Measurements from ENCODE around the gene CTDP1. TPM values are rescaled to one million over a fixed set of nuclear protein-coding genes. Genes with fewer than 3 reads are reported as not detected.

The CTDP1 gene
- total and polyA plus RNA-seq, 4 donors = 7.0 to 19.8 (median 16.7) TPM

- WGBS, 2 donors = 90% methylated on average over 20 of the region's 20 CpGs
- no peak overlapping the region for H3K4me3 ChIP-seq (ENCODE audit: low read length in 2 of 2)
- no peak for ATAC-seq (ENCODE audit: low FRiP score)
- no peaks in the 10 kb centered on the region for H3K27me3 ChIP-seq (ENCODE audit: control insufficient read depth in 1 of 2, insufficient read depth in 2 of 2, low read length in 1 of 2)
- intact Hi-C loops (cut with DNase I) = no loop called here
- no peaks in the 10 kb centered on the region for H3K9me3 ChIP-seq (ENCODE audit: control insufficient read depth, low read length)
- peaks cover 5 to 8% of the 10 kb centered on the region in 2 donors for H3K36me3 ChIP-seq (ENCODE audit: control insufficient read depth in 1 of 2, insufficient read depth in 2 of 2, low read length in 1 of 2)
- H3K27ac ChIP-seq (ENCODE audit: low read depth in 1 of 2, low read length in 2 of 2) = no peak overlapping the region
- no peaks in the 10 kb centered on the region for H3K4me1 ChIP-seq (ENCODE audit: control insufficient read depth in 1 of 2, insufficient read depth in 2 of 2, low read length in 2 of 2)
- no peak for DNase-seq
These were observed 32.7 kb downstream of the CTDP1 start for GRCh38 chr18:79712206-79712857.

DNA sequence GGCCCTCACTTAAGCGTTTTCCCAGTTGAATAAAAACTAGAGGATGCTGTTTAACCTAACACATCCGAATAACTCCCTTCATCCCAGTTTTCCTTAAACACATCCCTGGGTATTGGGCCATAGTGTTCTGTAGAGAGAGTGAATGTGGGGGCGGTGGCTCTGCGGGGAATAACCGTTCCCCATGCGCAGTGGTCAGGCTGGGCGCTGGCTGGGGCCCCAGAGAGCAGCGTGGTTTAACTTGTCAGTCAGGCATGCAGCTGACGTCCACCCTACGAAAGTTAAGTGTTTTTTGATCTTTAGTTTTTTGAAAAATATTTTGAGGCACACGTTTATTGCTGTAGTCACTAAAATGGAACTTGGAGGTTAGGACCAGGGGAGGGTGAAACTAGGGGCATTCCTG, 33.7 kb downstream of the CTDP1 start:
- WGBS, 2 donors = 94 to 95% methylated on average over 11 of the region's 11 CpGs
- Histone ChIP-seq H3K27me3 (ENCODE audit: control insufficient read depth in 1 of 2, insufficient read depth in 2 of 2, low read length in 1 of 2) (no peaks in the 10 kb centered on the region), H3K4me3 (ENCODE audit: low read length in 2 of 2) (no peak overlapping the region), H3K9me3 (ENCODE audit: control insufficient read depth, low read length) (no peaks in the 10 kb centered on the region), H3K36me3 (ENCODE audit: control insufficient read depth in 1 of 2, insufficient read depth in 2 of 2, low read length in 1 of 2) (peaks cover 5 to 10% of the 10 kb centered on the region in 2 donors), H3K4me1 (ENCODE audit: control insufficient read depth in 1 of 2, insufficient read depth in 2 of 2, low read length in 2 of 2) (no peaks in the 10 kb centered on the region), H3K27ac (ENCODE audit: low read depth in 1 of 2, low read length in 2 of 2) (no peak overlapping the region)
- ATAC-seq (ENCODE audit: low FRiP score) (no peak), DNase-seq (no peak)
- intact Hi-C loops (cut with DNase I) = no loop called here

- ATAC-seq (ENCODE audit: low FRiP score) = no peak
- Histone ChIP-seq H3K27me3 (ENCODE audit: control insufficient read depth in 1 of 2, insufficient read depth in 2 of 2, low read length in 1 of 2) (no peaks in the 10 kb centered on the region), H3K4me1 (ENCODE audit: control insufficient read depth in 1 of 2, insufficient read depth in 2 of 2, low read length in 2 of 2) (no peaks in the 10 kb centered on the region), H3K4me3 (ENCODE audit: low read length in 2 of 2) (no peak overlapping the region), H3K36me3 (ENCODE audit: control insufficient read depth in 1 of 2, insufficient read depth in 2 of 2, low read length in 1 of 2) (peaks cover 5 to 10% of the 10 kb centered on the region in 2 donors), H3K9me3 (ENCODE audit: control insufficient read depth, low read length) (no peaks in the 10 kb centered on the region), H3K27ac (ENCODE audit: low read depth in 1 of 2, low read length in 2 of 2) (no peak overlapping the region)
- 90 to 93% methylated on average over 44 to 47 of the region's 47 CpGs for WGBS, 2 donors
- intact Hi-C loops (cut with DNase I) = no loop called here
- no peak for DNase-seq
These were observed 35.1 kb downstream of the CTDP1 start for GRCh38 chr18:79714531-79715240.

DNA sequence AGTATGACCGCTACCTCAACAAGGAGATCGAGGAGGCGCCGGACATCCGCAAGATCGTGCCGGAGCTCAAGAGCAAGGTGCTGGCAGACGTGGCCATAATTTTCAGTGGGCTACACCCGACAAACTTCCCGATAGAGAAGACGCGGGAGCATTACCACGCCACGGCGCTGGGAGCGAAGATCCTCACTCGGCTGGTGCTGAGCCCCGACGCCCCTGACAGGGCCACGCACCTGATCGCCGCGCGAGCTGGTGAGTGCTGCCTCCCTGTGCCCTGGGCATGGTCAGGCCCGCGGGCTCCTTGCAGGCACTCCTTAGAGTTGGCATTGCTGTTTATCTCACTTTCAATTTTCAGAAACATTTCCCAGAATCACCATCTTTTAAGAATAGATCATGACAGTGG, 35.7 kb downstream of the CTDP1 start:
- no peak overlapping the region for H3K4me3 ChIP-seq (ENCODE audit: low read length in 2 of 2)
- no peaks in the 10 kb centered on the region for H3K4me1 ChIP-seq (ENCODE audit: control insufficient read depth in 1 of 2, insufficient read depth in 2 of 2, low read length in 2 of 2)
- no peak overlapping the region for H3K27ac ChIP-seq (ENCODE audit: low read depth in 1 of 2, low read length in 2 of 2)
- ATAC-seq (ENCODE audit: low FRiP score) (no peak), DNase-seq (no peak)
- intact Hi-C loops (cut with DNase I) = no loop called here
- no peaks in the 10 kb centered on the region for H3K9me3 ChIP-seq (ENCODE audit: control insufficient read depth, low read length)
- peaks cover 5 to 10% of the 10 kb centered on the region in 2 donors for H3K36me3 ChIP-seq (ENCODE audit: control insufficient read depth in 1 of 2, insufficient read depth in 2 of 2, low read length in 1 of 2)
- H3K27me3 ChIP-seq (ENCODE audit: control insufficient read depth in 1 of 2, insufficient read depth in 2 of 2, low read length in 1 of 2) = no peaks in the 10 kb centered on the region
- WGBS, 2 donors = 96 to 97% methylated on average over 26 of the region's 26 CpGs

DNA sequence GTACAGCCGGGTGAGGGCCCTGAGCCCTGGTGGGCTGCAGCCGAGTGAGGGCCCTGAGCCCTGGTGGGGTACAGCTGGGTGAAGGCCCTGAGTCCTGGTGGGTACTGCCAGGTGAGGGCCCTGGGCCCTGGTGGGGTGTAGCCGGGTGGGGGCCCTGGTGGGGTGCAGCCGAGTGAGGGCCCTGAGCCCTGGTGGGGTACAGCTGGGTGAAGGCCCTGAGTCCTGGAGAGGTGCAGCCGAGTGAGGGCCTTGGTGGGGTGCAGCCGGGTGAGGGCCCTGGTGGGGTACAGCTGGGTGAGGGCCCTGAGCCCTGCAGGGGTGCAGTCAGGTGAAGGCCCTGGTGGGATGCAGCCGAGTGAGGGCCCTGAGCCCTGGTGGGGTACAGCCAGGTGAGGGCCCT, 37.5 kb downstream of the CTDP1 start:
- intact Hi-C loops (cut with DNase I) = no loop called here
- WGBS, 2 donors = 96 to 98% methylated on average over 7 of the region's 7 CpGs
- Histone ChIP-seq H3K4me1 (ENCODE audit: control insufficient read depth in 1 of 2, insufficient read depth in 2 of 2, low read length in 2 of 2) (no peaks in the 10 kb centered on the region), H3K9me3 (ENCODE audit: control insufficient read depth, low read length) (no peaks in the 10 kb centered on the region), H3K4me3 (ENCODE audit: low read length in 2 of 2) (no peak overlapping the region), H3K27ac (ENCODE audit: low read depth in 1 of 2, low read length in 2 of 2) (no peak overlapping the region), H3K36me3 (ENCODE audit: control insufficient read depth in 1 of 2, insufficient read depth in 2 of 2, low read length in 1 of 2) (peaks cover 5 to 10% of the 10 kb centered on the region in 2 donors), H3K27me3 (ENCODE audit: control insufficient read depth in 1 of 2, insufficient read depth in 2 of 2, low read length in 1 of 2) (no peaks in the 10 kb centered on the region)
- DNase-seq (no peak), ATAC-seq (ENCODE audit: low FRiP score) (no peak)

GRCh38 chr18:79717555-79718074, 38.0 kb downstream of the CTDP1 start:
- DNase-seq (no peak), ATAC-seq (ENCODE audit: low FRiP score) (peak; percentile 31)
- no peaks in the 10 kb centered on the region for H3K9me3 ChIP-seq (ENCODE audit: control insufficient read depth, low read length)
- H3K4me3 ChIP-seq (ENCODE audit: low read length in 2 of 2) = no peak overlapping the region
- WGBS, 2 donors = 96% methylated on average over 28 to 29 of the region's 29 CpGs
- H3K36me3 ChIP-seq (ENCODE audit: control insufficient read depth in 1 of 2, insufficient read depth in 2 of 2, low read length in 1 of 2) = peaks cover 5 to 10% of the 10 kb centered on the region in 2 donors
- H3K27me3 ChIP-seq (ENCODE audit: control insufficient read depth in 1 of 2, insufficient read depth in 2 of 2, low read length in 1 of 2) = no peaks in the 10 kb centered on the region
- H3K27ac ChIP-seq (ENCODE audit: low read depth in 1 of 2, low read length in 2 of 2) = no peak overlapping the region
- intact Hi-C loops (cut with DNase I) = no loop called here
- H3K4me1 ChIP-seq (ENCODE audit: control insufficient read depth in 1 of 2, insufficient read depth in 2 of 2, low read length in 2 of 2) = no peaks in the 10 kb centered on the region

DNA sequence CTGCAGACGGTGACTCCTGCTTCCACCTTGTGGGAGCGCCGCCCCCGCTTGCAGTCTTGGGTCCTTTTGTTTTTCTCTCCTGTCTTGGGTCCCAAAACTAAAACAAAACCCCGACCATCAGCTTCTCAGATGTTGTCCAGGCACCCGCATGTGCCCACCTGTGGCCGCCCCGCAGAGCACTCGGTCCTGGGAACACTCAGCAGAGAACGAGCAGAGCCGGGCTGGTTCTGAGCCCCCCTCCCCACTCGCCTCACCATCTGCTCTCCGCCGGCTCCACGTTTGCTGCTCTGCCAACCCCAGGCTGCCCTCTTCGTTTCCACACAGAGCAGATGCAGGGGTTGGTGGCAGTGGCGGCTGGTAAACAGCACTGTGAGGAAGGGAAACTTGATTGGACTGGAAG, 38.5 kb downstream of the CTDP1 start:
- H3K4me1 ChIP-seq (ENCODE audit: control insufficient read depth in 1 of 2, insufficient read depth in 2 of 2, low read length in 2 of 2) = no peaks in the 10 kb centered on the region
- no peak overlapping the region for H3K4me3 ChIP-seq (ENCODE audit: low read length in 2 of 2)
- intact Hi-C loops (cut with DNase I) = no loop called here
- no peak for DNase-seq
- H3K27me3 ChIP-seq (ENCODE audit: control insufficient read depth in 1 of 2, insufficient read depth in 2 of 2, low read length in 1 of 2) = no peaks in the 10 kb centered on the region
- no peaks in the 10 kb centered on the region for H3K9me3 ChIP-seq (ENCODE audit: control insufficient read depth, low read length)
- peaks cover 5 to 10% of the 10 kb centered on the region in 2 donors for H3K36me3 ChIP-seq (ENCODE audit: control insufficient read depth in 1 of 2, insufficient read depth in 2 of 2, low read length in 1 of 2)
- no peak for ATAC-seq (ENCODE audit: low FRiP score)
- no peak overlapping the region for H3K27ac ChIP-seq (ENCODE audit: low read depth in 1 of 2, low read length in 2 of 2)
- 93 to 95% methylated on average over 17 of the region's 17 CpGs for WGBS, 2 donors

- H3K4me3 ChIP-seq (ENCODE audit: low read length in 2 of 2) = no peak overlapping the region
- intact Hi-C loops (cut with DNase I) = no loop called here
- no peak for DNase-seq
These were observed 39.4 kb downstream of the CTDP1 start for GRCh38 chr18:79718878-79719477.

More at GRCh38 chr18:79718878-79719477, 39.4 kb downstream of the CTDP1 start:
- no peaks in the 10 kb centered on the region for H3K27me3 ChIP-seq (ENCODE audit: control insufficient read depth in 1 of 2, insufficient read depth in 2 of 2, low read length in 1 of 2)
- no peaks in the 10 kb centered on the region for H3K4me1 ChIP-seq (ENCODE audit: control insufficient read depth in 1 of 2, insufficient read depth in 2 of 2, low read length in 2 of 2)
- H3K9me3 ChIP-seq (ENCODE audit: control insufficient read depth, low read length) = no peaks in the 10 kb centered on the region
- 96 to 97% methylated on average over 30 of the region's 30 CpGs for WGBS, 2 donors
- no peak overlapping the region for H3K27ac ChIP-seq (ENCODE audit: low read depth in 1 of 2, low read length in 2 of 2)
- peaks cover 5 to 10% of the 10 kb centered on the region in 2 donors for H3K36me3 ChIP-seq (ENCODE audit: control insufficient read depth in 1 of 2, insufficient read depth in 2 of 2, low read length in 1 of 2)
- no peak for ATAC-seq (ENCODE audit: low FRiP score)
